Upper lobe of left lung (tissue), 6 donors: Measurements from ENCODE around the gene DDIT3. TPM values are rescaled to one million over a fixed set of nuclear protein-coding genes. Genes with fewer than 3 reads are reported as not detected.

Experiments
- ATAC-seq, 2 donors: fragments of 200-7000 bp; cut with Tn5 transposase; one replicate each; pipeline ENCODE4 v1.9.1; 2022; ENCODE audit warnings: mild to moderate bottlenecking in 2 of 2, moderate library complexity in 2 of 2; ENCODE audit not compliant: low FRiP score in 2 of 2
- DNase-seq, 2 donors: peaks; one replicate each; pipeline ENCODE4 v3.0.0-alpha.2; 2019 to 2020
- H3K27ac ChIP-seq, 4 donors: fragments of 200-600 bp; sonication (generic); one replicate each; pipeline ENCODE4 v1.5.1; 2016 to 2019
- H3K27me3 ChIP-seq, 4 donors: fragments of 200-600 bp; sonication (generic); one replicate each; pipeline ENCODE4 v1.5.1; 2017 to 2019
- H3K36me3 ChIP-seq, 4 donors: fragments of 200-600 bp; sonication (generic); one replicate each; pipeline ENCODE4 v1.5.1; 2016 to 2019
- H3K4me1 ChIP-seq, 4 donors: fragments of 200-600 bp; sonication (generic); one replicate each; pipeline ENCODE4 v1.5.1; 2018 to 2019
- H3K4me3 ChIP-seq, 4 donors: fragments of 200-600 bp; sonication (generic); one replicate each; pipeline ENCODE4 v1.5.1; 2017 to 2019; ENCODE audit warnings: mild to moderate bottlenecking in 2 of 4, moderate library complexity in 1 of 4
- H3K9me3 ChIP-seq, 4 donors: fragments of 200-600 bp; sonication (generic); one replicate each; pipeline ENCODE4 v1.5.1; 2018 to 2019
- CTCF ChIP-seq, 6 experiments: fragments of 450-650 bp in 4 of 6; fragments of 200-600 bp in 2 of 6; sonication (generic) in 2 of 6; IDR thresholded peaks; one replicate each; pipeline ENCODE4 v1.5.1; 2016 to 2019; ENCODE audit warnings: antibody characterized with exemption in 6 of 6
- EP300 ChIP-seq, 4 donors: sonication (generic); formaldehyde crosslinking; IDR thresholded peaks; one replicate each; pipeline ENCODE4 v1.5.1; 2017; ENCODE audit warnings: antibody characterized with exemption in 4 of 4, control low read depth in 2 of 4
- POLR2A ChIP-seq, 4 donors: fragments of 450-650 bp; IDR thresholded peaks; one replicate each; pipeline ENCODE4 v1.5.1; 2016 to 2017; ENCODE audit warnings: antibody characterized with exemption in 4 of 4, mild to moderate bottlenecking in 2 of 4
- POLR2AphosphoS5 ChIP-seq, 2 donors: sonication (generic); formaldehyde crosslinking; IDR thresholded peaks; one replicate each; pipeline ENCODE4 v1.5.1; 2017; ENCODE audit warnings: antibody characterized with exemption in 2 of 2
- WGBS, 2 donors: methylation state at CpG; one replicate each; pipeline ENCODE4 v1.1.5; 2017 to 2018; 5-methylcytosine and 5-hydroxymethylcytosine counted together
- total RNA-seq, 6 donors: library from RNA; depleted of rRNA in 4 of 6; stranded (reverse); fragments of >200 nt in 4 of 6; gene quantifications; one replicate each; pipeline versions ENCODE4 v1.1.0 to v1.2.1, GENCODE V29; 2016 to 2021
- donor health status: DM: no; HTN: no; CAD: no; lungs with moderate emphysema.
- donor health status: DM: no; HTN: yes; CAD: no; lungs with severe emphysema.

The DDIT3 gene
- total RNA-seq, 6 donors from 2014 or later = 26.1 to 45.1 (median 33.1) TPM

- H3K27me3 ChIP-seq = peaks cover 0 to 18% (median 3%) of the 10 kb centered on the region in 4 donors
- peaks cover 12 to 18% (median 14%) of the 10 kb centered on the region in 4 donors for H3K4me1 ChIP-seq
These were observed 49.2 kb downstream of the DDIT3 start for GRCh38 chr12:57470970-57471656.

GRCh38 chr12:57470286-57470969 lies 49.9 kb downstream of the DDIT3 start:
- 93 to 95% methylated on average over 8 to 14 of the region's 14 CpGs for WGBS, 2 donors
- H3K4me3 ChIP-seq = no peak overlapping the region
- TF ChIP-seq POLR2AphosphoS5 (IDR thresholded peaks at IDR 0.05) = no peak
- TF ChIP-seq CTCF (IDR thresholded peaks at IDR 0.05) = no peak
- TF ChIP-seq EP300 (IDR thresholded peaks at IDR 0.05) = no peak
- TF ChIP-seq POLR2A (IDR thresholded peaks at IDR 0.05) = no peak
- H3K4me1 ChIP-seq = peaks cover 6 to 11% (median 8%) of the 10 kb centered on the region in 4 donors
- no peaks in the 10 kb centered on the region for H3K9me3 ChIP-seq
- DNase-seq (no peak), ATAC-seq (no peak)
- peaks cover 0 to 14% (median 1%) of the 10 kb centered on the region in 4 donors for H3K36me3 ChIP-seq
- peaks cover 0 to 11% (median 0%) of the 10 kb centered on the region in 4 donors for H3K27me3 ChIP-seq
- no peak overlapping the region for H3K27ac ChIP-seq

More at GRCh38 chr12:57470970-57471656, 49.2 kb downstream of the DDIT3 start:
- DNase-seq = no peak
- WGBS, 2 donors = 60 to 80% methylated on average over 1 to 4 of the region's 4 CpGs
- no peaks in the 10 kb centered on the region for H3K9me3 ChIP-seq
- H3K27ac ChIP-seq = no peak overlapping the region
- TF ChIP-seq POLR2A (IDR thresholded peaks at IDR 0.05) = no peak
- no peak for TF ChIP-seq POLR2AphosphoS5 (IDR thresholded peaks at IDR 0.05)
- no peak for TF ChIP-seq EP300 (IDR thresholded peaks at IDR 0.05)
- TF ChIP-seq CTCF (IDR thresholded peaks at IDR 0.05) = no peak
- peaks cover 0 to 14% (median 1%) of the 10 kb centered on the region in 4 donors for H3K36me3 ChIP-seq
- ATAC-seq = peak in 1 of 2 donors; percentile 7
- H3K4me3 ChIP-seq = no peak overlapping the region

GRCh38 chr12:57469296-57470164 lies 50.8 kb downstream of the DDIT3 start:
- H3K9me3 ChIP-seq = no peaks in the 10 kb centered on the region
- TF ChIP-seq EP300 (IDR thresholded peaks at IDR 0.05) (no peak), CTCF (IDR thresholded peaks at IDR 0.05) (no peak), POLR2AphosphoS5 (IDR thresholded peaks at IDR 0.05) (no peak), POLR2A (IDR thresholded peaks at IDR 0.05) (no peak)
- peaks cover 0 to 3% (median 0%) of the 10 kb centered on the region in 4 donors for H3K27me3 ChIP-seq
- WGBS, 2 donors = 74 to 84% methylated on average over 10 of the region's 10 CpGs
- peaks cover 0 to 14% (median 0%) of the 10 kb centered on the region in 4 donors for H3K36me3 ChIP-seq
- H3K4me1 ChIP-seq = peaks cover 0 to 2% (median under 1%) of the 10 kb centered on the region in 4 donors
- H3K27ac ChIP-seq = no peak overlapping the region
- H3K4me3 ChIP-seq = no peak overlapping the region
- no peak for DNase-seq
- ATAC-seq = no peak

- WGBS, 2 donors = 79 to 85% methylated on average over 11 of the region's 11 CpGs
- Histone ChIP-seq H3K36me3 (peaks cover 0 to 14% (median 0%) of the 10 kb centered on the region in 4 donors), H3K27me3 (no peaks in the 10 kb centered on the region), H3K27ac (no peak overlapping the region), H3K4me1 (peaks cover 0 to 1% (median 0%) of the 10 kb centered on the region in 4 donors), H3K4me3 (no peak overlapping the region), H3K9me3 (no peaks in the 10 kb centered on the region)
- no peak for TF ChIP-seq EP300 (IDR thresholded peaks at IDR 0.05)
- TF ChIP-seq POLR2AphosphoS5 (IDR thresholded peaks at IDR 0.05) = no peak
- TF ChIP-seq POLR2A (IDR thresholded peaks at IDR 0.05) = no peak
- no peak for TF ChIP-seq CTCF (IDR thresholded peaks at IDR 0.05)
- DNase-seq (no peak), ATAC-seq (no peak)
These were observed 52.4 kb downstream of the DDIT3 start for GRCh38 chr12:57467915-57468314.
